ENCODE data around the gene PDZD2.

Gene PDZD2

DNA sequence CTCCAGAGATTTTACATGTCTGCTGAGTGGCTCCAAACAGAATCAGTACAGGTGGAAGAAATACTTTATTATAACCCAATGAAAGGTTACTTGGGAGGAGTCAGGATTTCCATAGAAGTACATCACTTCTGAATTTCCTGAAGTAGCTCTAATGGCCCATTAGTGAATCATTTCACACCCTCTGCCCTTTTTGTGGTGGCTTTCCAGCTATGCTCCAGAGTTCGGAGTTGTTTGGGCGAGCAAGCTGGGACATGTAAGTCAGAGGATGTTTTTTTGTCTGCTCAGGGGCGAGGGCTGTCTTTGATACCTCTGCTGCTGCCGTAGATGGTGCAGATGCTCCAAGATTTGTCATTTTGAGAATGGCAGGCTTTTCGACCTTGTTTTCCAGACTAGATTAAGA lies 309.1 kb downstream of the PDZD2 start:
- no peak for DNase-seq (ENCODE audit: low read depth in 1 of 2, low spot score in 1 of 2)
- H3K27ac ChIP-seq (replicated peaks) = no peak overlapping the region
- TF ChIP-seq POLR2AphosphoS5 (IDR thresholded peaks at IDR 0.05; ENCODE audit: low read depth) (no peak), GABPA (IDR thresholded peaks at IDR 0.05; ENCODE audit: low read depth) (no peak), SPI1 (IDR thresholded peaks at IDR 0.05; ENCODE audit: borderline replicate concordance, low read depth) (no peak)
- TF ChIP-seq, protein P1, sequence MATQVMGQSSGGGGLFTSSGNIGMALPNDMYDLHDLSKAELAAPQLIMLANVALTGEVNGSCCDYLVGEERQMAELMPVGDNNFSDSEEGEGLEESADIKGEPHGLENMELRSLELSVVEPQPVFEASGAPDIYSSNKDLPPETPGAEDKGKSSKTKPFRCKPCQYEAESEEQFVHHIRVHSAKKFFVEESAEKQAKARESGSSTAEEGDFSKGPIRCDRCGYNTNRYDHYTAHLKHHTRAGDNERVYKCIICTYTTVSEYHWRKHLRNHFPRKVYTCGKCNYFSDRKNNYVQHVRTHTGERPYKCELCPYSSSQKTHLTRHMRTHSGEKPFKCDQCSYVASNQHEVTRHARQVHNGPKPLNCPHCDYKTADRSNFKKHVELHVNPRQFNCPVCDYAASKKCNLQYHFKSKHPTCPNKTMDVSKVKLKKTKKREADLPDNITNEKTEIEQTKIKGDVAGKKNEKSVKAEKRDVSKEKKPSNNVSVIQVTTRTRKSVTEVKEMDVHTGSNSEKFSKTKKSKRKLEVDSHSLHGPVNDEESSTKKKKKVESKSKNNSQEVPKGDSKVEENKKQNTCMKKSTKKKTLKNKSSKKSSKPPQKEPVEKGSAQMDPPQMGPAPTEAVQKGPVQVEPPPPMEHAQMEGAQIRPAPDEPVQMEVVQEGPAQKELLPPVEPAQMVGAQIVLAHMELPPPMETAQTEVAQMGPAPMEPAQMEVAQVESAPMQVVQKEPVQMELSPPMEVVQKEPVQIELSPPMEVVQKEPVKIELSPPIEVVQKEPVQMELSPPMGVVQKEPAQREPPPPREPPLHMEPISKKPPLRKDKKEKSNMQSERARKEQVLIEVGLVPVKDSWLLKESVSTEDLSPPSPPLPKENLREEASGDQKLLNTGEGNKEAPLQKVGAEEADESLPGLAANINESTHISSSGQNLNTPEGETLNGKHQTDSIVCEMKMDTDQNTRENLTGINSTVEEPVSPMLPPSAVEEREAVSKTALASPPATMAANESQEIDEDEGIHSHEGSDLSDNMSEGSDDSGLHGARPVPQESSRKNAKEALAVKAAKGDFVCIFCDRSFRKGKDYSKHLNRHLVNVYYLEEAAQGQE (IDR thresholded peaks at IDR 0.05; ENCODE audit: insufficient replicate concordance, low read depth) = no peak
- TF ChIP-seq, protein P2, sequence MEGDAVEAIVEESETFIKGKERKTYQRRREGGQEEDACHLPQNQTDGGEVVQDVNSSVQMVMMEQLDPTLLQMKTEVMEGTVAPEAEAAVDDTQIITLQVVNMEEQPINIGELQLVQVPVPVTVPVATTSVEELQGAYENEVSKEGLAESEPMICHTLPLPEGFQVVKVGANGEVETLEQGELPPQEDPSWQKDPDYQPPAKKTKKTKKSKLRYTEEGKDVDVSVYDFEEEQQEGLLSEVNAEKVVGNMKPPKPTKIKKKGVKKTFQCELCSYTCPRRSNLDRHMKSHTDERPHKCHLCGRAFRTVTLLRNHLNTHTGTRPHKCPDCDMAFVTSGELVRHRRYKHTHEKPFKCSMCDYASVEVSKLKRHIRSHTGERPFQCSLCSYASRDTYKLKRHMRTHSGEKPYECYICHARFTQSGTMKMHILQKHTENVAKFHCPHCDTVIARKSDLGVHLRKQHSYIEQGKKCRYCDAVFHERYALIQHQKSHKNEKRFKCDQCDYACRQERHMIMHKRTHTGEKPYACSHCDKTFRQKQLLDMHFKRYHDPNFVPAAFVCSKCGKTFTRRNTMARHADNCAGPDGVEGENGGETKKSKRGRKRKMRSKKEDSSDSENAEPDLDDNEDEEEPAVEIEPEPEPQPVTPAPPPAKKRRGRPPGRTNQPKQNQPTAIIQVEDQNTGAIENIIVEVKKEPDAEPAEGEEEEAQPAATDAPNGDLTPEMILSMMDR (IDR thresholded peaks at IDR 0.05; ENCODE audit: insufficient read depth, low read length) = no peak

DNA sequence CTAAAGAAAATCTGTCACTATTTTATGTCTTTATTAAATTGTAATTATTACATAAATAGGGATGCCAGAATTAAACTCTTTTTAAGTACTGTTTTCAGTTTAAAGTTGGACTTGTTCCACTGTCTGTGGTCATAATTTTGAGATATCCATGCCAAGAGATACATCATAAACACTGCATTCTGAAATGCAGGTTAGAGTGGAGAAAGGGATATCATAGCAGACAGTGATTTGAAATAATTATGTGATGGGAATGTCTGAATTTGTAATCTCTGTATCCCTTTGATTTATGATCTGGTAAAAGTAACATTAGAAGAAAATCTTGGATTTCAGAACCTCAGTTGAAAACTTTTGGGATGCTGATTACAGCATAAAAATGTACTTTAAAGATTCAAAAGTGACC lies 313.1 kb downstream of the PDZD2 start:
- no peak overlapping the region for H3K27ac ChIP-seq (replicated peaks)
- no peak for DNase-seq (ENCODE audit: low read depth in 1 of 2, low spot score in 1 of 2)
- no peak overlapping the region for H3K4me3 ChIP-seq (replicated peaks; ENCODE audit: insufficient read depth, low read length)
- no peaks in the 10 kb centered on the region for H3K27me3 ChIP-seq (ENCODE audit: insufficient read depth, poor library complexity, severe bottlenecking)
- TF ChIP-seq GABPA (IDR thresholded peaks at IDR 0.05; ENCODE audit: low read depth) (no peak), SPI1 (IDR thresholded peaks at IDR 0.05; ENCODE audit: borderline replicate concordance, low read depth) (no peak)
- TF ChIP-seq, protein P2 (IDR thresholded peaks at IDR 0.05; ENCODE audit: insufficient read depth, low read length) = no peak
- TF ChIP-seq, protein P1 (IDR thresholded peaks at IDR 0.05; ENCODE audit: insufficient replicate concordance, low read depth) = no peak

More for the DNA sequence above, 309.1 kb downstream of the PDZD2 start:
- Histone ChIP-seq H3K27me3 (ENCODE audit: insufficient read depth, poor library complexity, severe bottlenecking) (peaks cover 4% of the 10 kb centered on the region), H3K4me3 (replicated peaks; ENCODE audit: insufficient read depth, low read length) (no peak overlapping the region)

DNA sequence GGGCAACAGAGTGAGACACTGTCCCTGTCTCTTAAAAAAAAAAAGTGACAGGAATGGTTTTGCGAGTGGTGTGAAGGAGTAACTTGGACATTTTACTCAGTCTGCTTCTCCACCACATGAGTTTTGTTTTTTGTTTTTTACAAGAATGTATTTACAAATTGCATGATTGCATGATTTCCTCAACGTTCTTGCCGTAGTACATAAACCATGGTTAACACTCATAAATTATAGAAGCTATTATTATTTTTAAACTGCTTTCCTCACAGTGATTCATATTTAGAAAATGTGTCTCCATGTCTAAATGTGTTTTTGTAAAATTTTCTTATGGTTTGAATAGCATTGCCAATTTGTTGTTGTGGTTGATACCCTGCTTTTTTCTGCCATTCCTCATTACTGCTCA lies 315.2 kb downstream of the PDZD2 start:
- H3K4me3 ChIP-seq (replicated peaks; ENCODE audit: insufficient read depth, low read length) = no peak overlapping the region
- H3K27ac ChIP-seq (replicated peaks) = no peak overlapping the region
- no peaks in the 10 kb centered on the region for H3K27me3 ChIP-seq (ENCODE audit: insufficient read depth, poor library complexity, severe bottlenecking)
- TF ChIP-seq POLR2AphosphoS5 (IDR thresholded peaks at IDR 0.05; ENCODE audit: low read depth) (no peak), GABPA (IDR thresholded peaks at IDR 0.05; ENCODE audit: low read depth) (no peak), SPI1 (IDR thresholded peaks at IDR 0.05; ENCODE audit: borderline replicate concordance, low read depth) (no peak)
- TF ChIP-seq, protein P1 (IDR thresholded peaks at IDR 0.05; ENCODE audit: insufficient replicate concordance, low read depth) = no peak
- TF ChIP-seq, protein P2 (IDR thresholded peaks at IDR 0.05; ENCODE audit: insufficient read depth, low read length) = no peak
- no peak for DNase-seq (ENCODE audit: low read depth in 1 of 2, low spot score in 1 of 2)

All from HL-60 (cell line).